ENCODE results near the gene IL5. TPM values are rescaled to one million over a fixed set of nuclear protein-coding genes. Genes with fewer than 3 reads are reported as not detected.
A peak's percentile ranks its signal among the peaks of the same experiment; 100 is the strongest.

Gene IL5
- total RNA-seq, 4 donors from 2014 or later, result not detected

DNA sequence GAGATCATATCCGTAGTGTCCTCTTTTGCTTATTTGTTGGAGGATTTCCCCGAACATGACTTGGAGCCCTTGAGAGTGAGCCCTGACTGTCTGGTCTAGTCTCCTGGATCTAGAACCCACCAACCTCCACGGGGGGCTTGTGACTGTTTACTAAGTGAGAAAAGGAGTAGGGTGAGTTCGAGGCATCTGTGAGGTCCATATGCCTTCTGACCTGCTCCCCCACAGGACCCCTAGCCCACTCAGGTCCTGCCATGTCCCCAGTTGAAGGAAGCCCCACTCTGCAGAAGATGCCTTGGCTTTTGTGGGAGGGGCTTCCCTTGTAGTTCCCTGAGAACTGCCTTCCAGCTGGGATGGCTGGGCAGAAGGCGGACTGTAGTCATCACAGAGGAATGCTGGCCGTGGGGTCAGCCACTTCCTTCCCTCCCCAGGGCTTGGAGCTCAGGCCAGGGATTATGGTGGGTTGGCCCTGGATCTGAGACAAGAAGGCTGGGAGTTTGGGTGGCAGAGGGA, 45.8 kb downstream of the IL5 start:
- ATAC-seq (ENCODE audit: low FRiP score), result peak; percentile 40
- no peak for DNase-seq (ENCODE audit: low spot score)
- no peak for TF ChIP-seq CTCF (IDR thresholded peaks at IDR 0.05)

DNA sequence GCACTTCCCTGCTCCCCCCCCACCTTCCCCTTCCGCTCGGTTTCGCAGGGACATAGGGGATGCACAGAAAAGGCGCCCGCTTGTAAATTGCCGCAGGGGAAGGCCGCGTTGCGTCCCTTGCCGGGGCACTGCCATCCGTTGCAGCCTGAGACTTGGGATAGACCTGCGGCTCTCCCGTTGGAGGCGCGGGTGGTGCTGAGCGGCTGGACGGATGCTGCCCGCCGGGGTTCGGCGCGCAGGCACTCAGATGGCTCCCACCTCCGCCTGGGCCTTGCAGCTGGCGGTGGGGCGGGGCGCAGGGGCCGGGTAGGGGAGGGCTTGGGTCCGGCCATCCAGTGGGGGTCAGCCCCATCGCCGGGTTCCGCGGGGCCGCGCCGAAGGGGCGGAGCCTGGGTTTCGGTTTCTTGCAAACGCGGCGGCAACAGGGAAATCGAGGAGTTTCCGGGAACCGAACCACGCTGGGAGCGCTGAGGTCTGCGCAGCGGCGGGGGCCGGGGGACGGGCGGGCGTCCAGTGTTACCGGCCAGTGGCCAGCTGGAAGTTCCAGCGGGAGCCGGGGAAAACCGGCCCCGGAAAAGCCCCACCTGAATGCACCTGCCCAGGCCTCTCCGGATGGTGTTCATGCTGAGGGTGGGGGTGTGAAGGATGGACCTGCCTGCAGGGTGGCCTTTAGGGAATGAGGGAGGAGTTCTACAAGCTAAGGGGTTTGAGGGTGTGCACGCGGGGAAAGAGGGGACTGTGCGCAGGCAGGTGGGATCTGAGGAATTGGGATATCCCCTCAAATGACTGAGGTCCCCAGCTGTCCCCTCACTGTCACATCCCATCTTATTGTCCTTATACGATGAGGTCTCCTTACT, 46.5 kb downstream of the IL5 start:
- ATAC-seq (ENCODE audit: low FRiP score) (peak; percentile 60), DNase-seq (ENCODE audit: low spot score) (peak; percentile 82)
- TF ChIP-seq CTCF (IDR thresholded peaks at IDR 0.05), result no peak

DNA sequence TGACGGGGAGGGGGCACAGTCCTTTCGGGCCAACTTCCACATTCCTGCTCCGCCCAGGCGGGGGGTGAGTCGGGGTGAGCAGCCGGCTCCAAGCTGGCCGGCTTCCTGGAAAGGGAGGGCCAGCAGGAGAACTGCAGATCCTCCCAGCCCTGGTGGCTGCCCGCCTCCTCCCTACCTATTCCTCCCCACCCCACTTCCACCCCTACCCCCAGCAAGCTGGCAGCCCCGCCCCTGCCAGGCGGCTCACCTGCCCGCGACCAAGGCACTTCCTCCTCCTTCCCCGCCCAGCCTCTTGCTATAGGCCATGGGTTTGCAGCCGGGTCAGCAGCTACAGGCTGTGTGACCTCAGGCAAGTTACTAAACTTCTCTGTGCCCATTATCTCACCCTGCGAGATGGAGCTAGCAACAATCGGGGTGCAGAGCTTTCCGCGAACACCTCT, 47.1 kb downstream of the IL5 start:
- ATAC-seq (ENCODE audit: low FRiP score) (peak; percentile 60), DNase-seq (ENCODE audit: low spot score) (no peak)

DNA sequence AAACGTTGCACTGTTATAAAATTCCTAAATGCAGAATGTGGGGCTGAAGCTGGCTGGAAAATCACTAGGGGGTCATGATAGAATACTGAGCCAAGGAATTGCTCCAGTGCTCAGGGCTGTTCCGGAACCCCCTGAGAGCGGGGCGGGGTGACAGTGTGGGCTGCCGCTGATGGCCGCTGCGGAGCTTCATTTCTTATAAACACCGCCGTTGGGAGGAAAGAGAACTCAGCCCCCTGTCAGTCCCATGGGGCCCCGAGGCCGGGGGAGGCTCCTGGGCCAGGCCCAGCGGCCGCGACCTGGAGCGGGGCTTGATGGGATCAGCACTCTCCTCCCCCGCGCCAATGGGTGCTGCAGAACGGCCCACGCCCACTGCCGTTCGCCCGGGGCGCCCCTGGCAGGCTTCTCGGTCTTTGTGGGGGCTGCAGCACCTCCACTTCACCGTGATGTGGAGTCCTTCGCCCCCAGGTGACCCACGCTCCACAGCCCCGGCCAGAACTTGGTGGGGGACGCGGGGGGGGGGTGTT, 47.6 kb downstream of the IL5 start:
- ATAC-seq (ENCODE audit: low FRiP score) (peak; percentile 48), DNase-seq (ENCODE audit: low spot score) (peak; percentile 74)
- TF ChIP-seq CTCF (IDR thresholded peaks at IDR 0.05), result no peak

More for the DNA sequence above, 47.1 kb downstream of the IL5 start:
- TF ChIP-seq CTCF (IDR thresholded peaks at IDR 0.05), result no peak

GRCh38 chr5:132493821-132494220, 49.5 kb downstream of the IL5 start:
- ATAC-seq (ENCODE audit: low FRiP score), result no peak
- DNase-seq (ENCODE audit: low spot score), result no peak
- no peak for TF ChIP-seq CTCF (IDR thresholded peaks at IDR 0.05)

GRCh38 chr5:132493241-132493640, 50.1 kb downstream of the IL5 start:
- TF ChIP-seq CTCF (IDR thresholded peaks at IDR 0.05), result no peak
- ATAC-seq (ENCODE audit: low FRiP score), result no peak
- no peak for DNase-seq (ENCODE audit: low spot score)
